H9 (cell line): Measurements from ENCODE around the gene DCDC2. TPM values are rescaled to one million over a fixed set of nuclear protein-coding genes. Genes with fewer than 3 reads are reported as not detected.

Source experiments
- DNase-seq: peaks from one replicate; pipeline ENCODE4 v3.0.0-alpha.2; 2017
- H2AFZ ChIP-seq: one replicate; pipeline ENCODE4 v1.6.1; 2013; ENCODE audit warnings: mild to moderate bottlenecking, low read length, control low read depth, moderate library complexity
- H2AK5ac ChIP-seq: 2 replicates; pipeline ENCODE4 v1.6.1; 2013; ENCODE audit warnings: low read length, control low read depth, mixed read lengths; ENCODE audit not compliant: insufficient read length
- H2BK120ac ChIP-seq: one replicate; pipeline ENCODE4 v1.6.1; 2013; ENCODE audit warnings: low read depth, mild to moderate bottlenecking, low read length, control low read depth, inconsistent platforms; ENCODE audit not compliant: poor library complexity, severe bottlenecking
- H2BK12ac ChIP-seq: 2 replicates; pipeline ENCODE4 v1.6.1; 2013; ENCODE audit warnings: low read length, control low read depth, mixed read lengths, low read depth; ENCODE audit not compliant: insufficient read length
- H2BK15ac ChIP-seq: 2 replicates; pipeline ENCODE4 v1.6.1; 2013; ENCODE audit warnings: low read depth, low read length, control low read depth
- H2BK20ac ChIP-seq: one replicate; pipeline ENCODE4 v1.6.1; 2013; ENCODE audit warnings: low read depth, mild to moderate bottlenecking, low read length, control low read depth, inconsistent platforms; ENCODE audit not compliant: poor library complexity, severe bottlenecking
- H2BK5ac ChIP-seq: 2 replicates; pipeline ENCODE4 v1.6.1; 2013; ENCODE audit warnings: low read length, control low read depth, mixed read lengths; ENCODE audit not compliant: insufficient read length
- H3K14ac ChIP-seq: 2 replicates; pipeline ENCODE4 v1.6.1; 2013; ENCODE audit warnings: low read length, control low read depth; ENCODE audit not compliant: insufficient read depth
- H3K18ac ChIP-seq: 2 replicates; pipeline ENCODE4 v1.6.1; 2013; ENCODE audit warnings: low read depth, mild to moderate bottlenecking, mixed read lengths, low read length, control low read depth; ENCODE audit not compliant: insufficient read length
- H3K23ac ChIP-seq: 2 replicates; pipeline ENCODE4 v1.6.1; 2013; ENCODE audit warnings: low read length, control low read depth, mixed read lengths, low read depth; ENCODE audit not compliant: insufficient read length
- H3K23me2 ChIP-seq: 2 replicates; pipeline ENCODE4 v1.6.1; 2013; ENCODE audit warnings: low read depth, mild to moderate bottlenecking, mixed read lengths, low read length, control low read depth; ENCODE audit not compliant: insufficient read length, poor library complexity, severe bottlenecking
- H3K27ac ChIP-seq: 2 replicates; pipeline ENCODE4 v1.5.1; 2013; ENCODE audit warnings: low read length, control low read depth, mixed read lengths, low read depth; ENCODE audit not compliant: insufficient read length
- H3K27me3 ChIP-seq: 2 replicates; pipeline ENCODE4 v1.6.1; 2013; ENCODE audit warnings: low read length, control low read depth, inconsistent platforms; ENCODE audit not compliant: insufficient read depth
- H3K4ac ChIP-seq: 2 replicates; pipeline ENCODE4 v1.6.1; 2013; ENCODE audit warnings: low read depth, mild to moderate bottlenecking, control low read depth, inconsistent platforms, low read length, moderate library complexity
- H3K4me1 ChIP-seq: 2 replicates; pipeline ENCODE4 v1.6.1; 2013; ENCODE audit warnings: low read length, control low read depth, inconsistent platforms; ENCODE audit not compliant: insufficient read depth
- H3K4me2 ChIP-seq: 2 replicates; pipeline ENCODE4 v1.6.1; 2013; ENCODE audit warnings: low read length, control low read depth, mixed read lengths; ENCODE audit not compliant: insufficient read length, insufficient read depth
- H3K56ac ChIP-seq: 2 replicates; pipeline ENCODE4 v1.6.1; 2013; ENCODE audit warnings: low read depth, mild to moderate bottlenecking, mixed read lengths, low read length, control low read depth; ENCODE audit not compliant: insufficient read length
- H3K79me1 ChIP-seq: 2 replicates; pipeline ENCODE4 v1.6.1; 2013; ENCODE audit warnings: low read depth, mild to moderate bottlenecking, moderate library complexity, low read length, control low read depth, inconsistent platforms; ENCODE audit not compliant: insufficient read depth, poor library complexity, severe bottlenecking
- H3K79me2 ChIP-seq: 2 replicates; pipeline ENCODE4 v1.6.1; 2013; ENCODE audit warnings: low read length, control low read depth, inconsistent platforms; ENCODE audit not compliant: insufficient read depth
- H3K9ac ChIP-seq: 2 replicates; pipeline ENCODE4 v1.6.1; 2013; ENCODE audit warnings: low read length, control low read depth, mixed read lengths; ENCODE audit not compliant: insufficient read length; ENCODE audit errors: extremely low read depth
- H3K9me3 ChIP-seq: one replicate; pipeline ENCODE4 v1.6.1; 2013; ENCODE audit warnings: low read depth, low read length, inconsistent platforms; ENCODE audit not compliant: control insufficient read depth
- H3T11ph ChIP-seq: one replicate; pipeline ENCODE4 v1.6.1; 2013; ENCODE audit warnings: mild to moderate bottlenecking, low read length, control low read depth, inconsistent platforms
- H4K20me1 ChIP-seq: one replicate; pipeline ENCODE4 v1.6.1; 2013; ENCODE audit not compliant: control insufficient read depth, insufficient read length, insufficient read depth
- H4K5ac ChIP-seq: 2 replicates; pipeline ENCODE4 v1.6.1; 2013; ENCODE audit warnings: low read depth, mild to moderate bottlenecking, mixed read lengths, low read length, control low read depth; ENCODE audit not compliant: insufficient read length
- H4K8ac ChIP-seq: replicated peaks from 2 replicates; pipeline ENCODE4 v1.6.1; 2013; ENCODE audit warnings: low read length, control low read depth, mixed read lengths, low read depth; ENCODE audit not compliant: insufficient read length
- H4K91ac ChIP-seq: 2 replicates; pipeline ENCODE4 v1.6.1; 2013; ENCODE audit warnings: low read depth, mild to moderate bottlenecking, moderate library complexity, mixed read lengths, low read length, control low read depth; ENCODE audit not compliant: insufficient read length
- H3K27ac Mint-ChIP-seq, 3 experiments: 2 replicates in 2 of 3; 3 replicates in 1 of 3; pipeline ENCODE4 v1.8.0; 2020 to 2021; ENCODE audit warnings: mixed read lengths in 3 of 3, mild to moderate bottlenecking in 1 of 3, moderate library complexity in 1 of 3
- H3K27me3 Mint-ChIP-seq: 2 replicates; pipeline ENCODE4 v1.8.0; 2021; ENCODE audit warnings: low read depth, mild to moderate bottlenecking, moderate library complexity, mixed read lengths
- H3K36me3 Mint-ChIP-seq, 3 experiments: 2 replicates in 2 of 3; 3 replicates in 1 of 3; pipeline ENCODE4 v1.8.0; 2020 to 2021; ENCODE audit warnings: low read depth in 3 of 3, mixed read lengths in 3 of 3; ENCODE audit not compliant: insufficient read depth in 1 of 3
- H3K4me1 Mint-ChIP-seq, 2 experiments: 2 replicates each; pipeline ENCODE4 v1.8.0; 2020; ENCODE audit warnings: mixed read lengths in 2 of 2
- H3K4me3 Mint-ChIP-seq, 2 experiments: 2 replicates in 1 of 2; 3 replicates in 1 of 2; pipeline ENCODE4 v1.8.0; 2020 to 2021; ENCODE audit warnings: mild to moderate bottlenecking in 2 of 2, mixed read lengths in 2 of 2, moderate library complexity in 1 of 2
- H3K9me3 Mint-ChIP-seq, 2 experiments: 2 replicates in 1 of 2; 3 replicates in 1 of 2; pipeline ENCODE4 v1.8.0; 2020; ENCODE audit warnings: mild to moderate bottlenecking in 2 of 2, mixed read lengths in 2 of 2, moderate library complexity in 1 of 2
- CTCF ChIP-seq: fragments of 200-600 bp; sonication (generic); conservative IDR thresholded peaks from 3 replicates; pipeline ENCODE4 v1.8.0; 2021; ENCODE audit warnings: antibody characterized with exemption, mild to moderate bottlenecking
- WGBS: extraction: QIAGEN DNeasy Blood & Tissue Kit; methylation state at CpG from one replicate; pipeline ENCODE4 v1.1.7; 2013; ENCODE audit warnings: missing lambda C conversion rate, low lambda C conversion rate, mixed read lengths; ENCODE audit not compliant: insufficient read length; ENCODE audit errors: extremely low coverage; 5-methylcytosine and 5-hydroxymethylcytosine counted together
- total RNA-seq: library from RNA; stranded (reverse); gene quantifications from 2 replicates; pipeline ENCODE4 v1.2.1, GENCODE V29; 2021

Gene DCDC2
- total RNA-seq, 1 experiment from 2014 or later, result 0.59 TPM

DNA sequence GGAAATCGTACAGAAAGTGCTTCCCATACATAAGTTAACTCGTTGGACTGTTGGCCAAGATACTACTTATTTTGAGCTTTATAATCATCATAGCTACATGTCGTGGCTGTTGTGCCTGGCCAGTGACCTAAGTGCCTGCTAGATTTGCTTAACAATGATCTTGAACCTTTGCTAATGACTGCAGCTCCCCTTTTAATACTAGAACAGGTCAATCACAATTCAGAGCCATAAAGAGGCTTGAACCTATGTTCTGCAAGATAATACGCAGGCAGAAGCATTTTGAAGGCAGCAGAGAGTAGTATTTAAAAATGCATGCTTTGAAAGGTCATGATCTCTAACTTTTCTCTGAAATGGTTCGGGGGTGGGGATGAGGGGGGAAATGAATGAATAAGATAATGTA is 47.4 kb upstream of the DCDC2 start:
- peak overlapping the region; percentile 74 for H3K4me2 ChIP-seq
- no peak overlapping the region for H3K9ac ChIP-seq
- H2BK15ac ChIP-seq, result no peak overlapping the region
- no peak for TF ChIP-seq CTCF
- H3K27ac ChIP-seq, result no peak overlapping the region
- H3K23ac ChIP-seq, result no peak overlapping the region
- Mint-ChIP-seq H3K36me3 (peaks cover 8 to 54% (median 29%) of the 10 kb centered on the region in 3 experiments; a peak in 6 of 7 replicates), H3K9me3 (no peaks in the 10 kb centered on the region; a peak in 1 of 5 replicates), H3K4me3 (peak overlapping the region; percentile 56 to 94; a peak in 4 of 5 replicates), H3K4me1 (peaks cover 45 to 47% of the 10 kb centered on the region in 2 experiments), H3K27me3 (no peaks in the 10 kb centered on the region), H3K27ac (peak overlapping the region; percentile 46 to 64 (median 52); a peak in 3 of 7 replicates)
- no peak overlapping the region for H3K4ac ChIP-seq
- H2AFZ ChIP-seq, result no peak overlapping the region
- no peak for DNase-seq
- H3K23me2 ChIP-seq, result peaks cover 2% of the 10 kb centered on the region
- H2BK20ac ChIP-seq, result no peak overlapping the region
- H3K56ac ChIP-seq, result no peak overlapping the region
- no peaks in the 10 kb centered on the region for H3K79me1 ChIP-seq
- H4K91ac ChIP-seq, result no peak overlapping the region
- no peak overlapping the region for H2BK120ac ChIP-seq
- H3K4me1 ChIP-seq, result peaks cover 8% of the 10 kb centered on the region; the same call in 1 of the 2 replicates
- no peak overlapping the region for H2BK12ac ChIP-seq
- no peak overlapping the region for H3K14ac ChIP-seq
- H2AK5ac ChIP-seq, result no peak overlapping the region
- H2BK5ac ChIP-seq, result no peak overlapping the region
- no peak overlapping the region for H4K5ac ChIP-seq
- peaks cover 25% of the 10 kb centered on the region; the same call in 1 of the 2 replicates for H3K79me2 ChIP-seq
- no peaks in the 10 kb centered on the region for H3K27me3 ChIP-seq
- no peaks in the 10 kb centered on the region for H4K20me1 ChIP-seq
- no peak overlapping the region for H3K18ac ChIP-seq
- no peak overlapping the region for H3T11ph ChIP-seq
- WGBS, result no CpG with 5 or more reads among the region's 5 CpGs
- H3K9me3 ChIP-seq, result no peaks in the 10 kb centered on the region
- no peak overlapping the region for H4K8ac ChIP-seq
